PC-3 (cell line): ENCODE measurements around the gene ST3GAL6. TPM values are rescaled to one million over a fixed set of nuclear protein-coding genes. Genes with fewer than 3 reads are reported as not detected.

Source experiments
- ATAC-seq: fragments of 200-7000 bp; cut with Tn5 transposase; 2 replicates; pipeline ENCODE4 v1.9.1; 2020; ENCODE audit warnings: mild to moderate bottlenecking, moderate library complexity
- BruUV-seq: library from RNA; stranded (reverse); fragments of 400-500 nt; replicated peaks from 2 replicates; lab custom pipeline; 2021; lab: Mats Ljungman, UMichigan
- CTCF ChIA-PET: fragments of 300-600 bp; sonication (Branson Sonifier 250); formaldehyde crosslinking; loops from one replicate; lab custom pipeline; 2022; ENCODE audit warnings: antibody characterized with exemption; lab: Charles Lee
- POLR2A ChIA-PET: fragments of 300-600 bp; sonication (Branson Sonifier 250); formaldehyde crosslinking; loops from one replicate; lab custom pipeline; 2022; ENCODE audit warnings: antibody characterized with exemption; ENCODE audit not compliant: unreplicated experiment; lab: Charles Lee
- DNase-seq: peaks from one replicate; pipeline ENCODE4 v3.0.0-alpha.2; 2015
- H2AFZ ChIP-seq: fragments of 300-600 bp; sonication (generic); 2 replicates; pipeline ENCODE4 v1.6.0; 2016; ENCODE audit warnings: antibody characterized with exemption, low read length
- H3F3A ChIP-seq: fragments of 300-600 bp; sonication (generic); one replicate; pipeline ENCODE4 v1.6.0; 2017; ENCODE audit warnings: antibody characterized with exemption, low read length, control low read depth, mild to moderate bottlenecking; ENCODE audit not compliant: unreplicated experiment
- H3K27ac ChIP-seq: fragments of 300-600 bp; sonication (generic); 2 replicates; pipeline ENCODE4 v1.5.1; 2016; ENCODE audit warnings: mild to moderate bottlenecking, low read length
- H3K27me3 ChIP-seq: fragments of 300-600 bp; sonication (generic); 2 replicates; pipeline ENCODE4 v1.6.1; 2016; ENCODE audit warnings: low read length, mixed read lengths
- H3K36me3 ChIP-seq: fragments of 300-600 bp; sonication (generic); 2 replicates; pipeline ENCODE4 v1.6.1; 2016; ENCODE audit warnings: low read depth, mixed run types, low read length, mixed read lengths
- H3K4me1 ChIP-seq: fragments of 300-600 bp; sonication (generic); 2 replicates; pipeline ENCODE4 v1.5.1; 2016; ENCODE audit warnings: low read length; ENCODE audit not compliant: insufficient read depth
- H3K4me2 ChIP-seq: fragments of 300-600 bp; sonication (generic); 2 replicates; pipeline ENCODE4 v1.6.0; 2016; ENCODE audit warnings: low read length
- H3K4me3 ChIP-seq: fragments of 300-600 bp; sonication (generic); 2 replicates; pipeline ENCODE4 v1.5.1; 2016; ENCODE audit warnings: mild to moderate bottlenecking, low read length, mixed read lengths
- H3K79me2 ChIP-seq: fragments of 300-600 bp; sonication (generic); 2 replicates; pipeline ENCODE4 v1.6.1; 2017; ENCODE audit warnings: low read length, mixed read lengths
- H3K9ac ChIP-seq: fragments of 300-600 bp; sonication (generic); 2 replicates; pipeline ENCODE4 v1.6.0; 2016; ENCODE audit warnings: mild to moderate bottlenecking, low read length
- H3K9me2 ChIP-seq: fragments of 300-600 bp; sonication (generic); replicated peaks from 2 replicates; pipeline ENCODE4 v1.6.1; 2016; ENCODE audit warnings: mixed run types, low read length, mixed read lengths
- H3K9me3 ChIP-seq: fragments of 300-600 bp; sonication (generic); 2 replicates; pipeline ENCODE4 v1.6.1; 2016; ENCODE audit warnings: low read length, mixed read lengths
- H4K20me1 ChIP-seq: fragments of 300-600 bp; sonication (generic); 2 replicates; pipeline ENCODE4 v1.6.1; 2016; ENCODE audit warnings: low read length, mixed read lengths
- EZH2 ChIP-seq: fragments of 300-600 bp; sonication (generic); IDR thresholded peaks from one replicate; pipeline ENCODE4 v1.6.1; 2017; ENCODE audit warnings: antibody characterized with exemption, mild to moderate bottlenecking, low read length; ENCODE audit not compliant: unreplicated experiment
- EZH2phosphoT487 ChIP-seq: fragments of 300-600 bp; sonication (generic); IDR thresholded peaks from 2 replicates; pipeline ENCODE4 v1.6.1; 2018; ENCODE audit warnings: mild to moderate bottlenecking, antibody characterized with exemption, low read length, borderline replicate concordance
- intact Hi-C: fragments of 100-400 bp; cut with micrococcal nuclease; formaldehyde crosslinking; loops from 2 replicates; pipeline ENCODE4 v1.9.0; 2023
- total RNA-seq: library from RNA; depleted of rRNA; stranded (reverse); fragments of >200 nt; gene quantifications from 2 replicates; pipeline ENCODE4 v1.2.3, GENCODE V29; 2014
- TF ChIP-seq, protein P1 (sequence below): fragments of 300-600 bp; sonication (generic); conservative IDR thresholded peaks from 2 replicates; pipeline ENCODE4 v1.5.1; 2017; ENCODE audit warnings: antibody characterized with exemption, low read depth, mild to moderate bottlenecking, low read length

Gene ST3GAL6
- total RNA-seq, 1 experiment from 2014 or later: 11.5 TPM

GRCh38 chr3:98763819-98764418, 779 bp downstream of the ST3GAL6 start:
- H3F3A ChIP-seq: no peaks in the 10 kb centered on the region
- DNase-seq (no peak), ATAC-seq (no peak)
- H3K27me3 ChIP-seq: no peaks in the 10 kb centered on the region
- H3K9me3 ChIP-seq: no peaks in the 10 kb centered on the region
- no peak overlapping the region for H3K4me3 ChIP-seq
- no peak overlapping the region for H3K27ac ChIP-seq
- H2AFZ ChIP-seq: no peak overlapping the region
- H3K4me1 ChIP-seq: peaks cover 17% of the 10 kb centered on the region
- H3K9ac ChIP-seq: no peak overlapping the region
- BruUV-seq: no TSS peak
- H3K79me2 ChIP-seq: no peaks in the 10 kb centered on the region
- H3K36me3 ChIP-seq: no peaks in the 10 kb centered on the region
- intact Hi-C loops: no loop called here
- ChIA-PET CTCF (interaction anchor here (0.5 to 0.6 kb wide), 2 partner anchors 155 to 901 kb away, joined by 3 to 4 read pairs; no protein-coding TSS in a partner anchor), POLR2A (no interaction called here)
- no peaks in the 10 kb centered on the region for H4K20me1 ChIP-seq
- H3K4me2 ChIP-seq: no peak overlapping the region
- H3K9me2 ChIP-seq: no peaks in the 10 kb centered on the region
- TF ChIP-seq EZH2phosphoT487: no peak

- Histone ChIP-seq H3K27ac (no peak overlapping the region), H3K4me2 (no peak overlapping the region), H3K27me3 (no peaks in the 10 kb centered on the region), H3K36me3 (no peaks in the 10 kb centered on the region), H2AFZ (no peak overlapping the region), H3K4me1 (peaks cover 12% of the 10 kb centered on the region), H3F3A (no peaks in the 10 kb centered on the region), H3K79me2 (no peaks in the 10 kb centered on the region), H3K4me3 (no peak overlapping the region), H3K9me3 (no peaks in the 10 kb centered on the region), H4K20me1 (no peaks in the 10 kb centered on the region), H3K9ac (no peak overlapping the region), H3K9me2 (no peaks in the 10 kb centered on the region)
- DNase-seq: no peak
- ATAC-seq: no peak
- CTCF ChIA-PET: interaction anchor here (0.6 kb wide), 1 partner anchor 154 kb away, joined by 4 read pairs; no protein-coding TSS in a partner anchor
- intact Hi-C loops: no loop called here
- BruUV-seq: no TSS peak
- POLR2A ChIA-PET: no interaction called here
- TF ChIP-seq EZH2 (no peak), EZH2phosphoT487 (no peak)
- TF ChIP-seq, protein P1, sequence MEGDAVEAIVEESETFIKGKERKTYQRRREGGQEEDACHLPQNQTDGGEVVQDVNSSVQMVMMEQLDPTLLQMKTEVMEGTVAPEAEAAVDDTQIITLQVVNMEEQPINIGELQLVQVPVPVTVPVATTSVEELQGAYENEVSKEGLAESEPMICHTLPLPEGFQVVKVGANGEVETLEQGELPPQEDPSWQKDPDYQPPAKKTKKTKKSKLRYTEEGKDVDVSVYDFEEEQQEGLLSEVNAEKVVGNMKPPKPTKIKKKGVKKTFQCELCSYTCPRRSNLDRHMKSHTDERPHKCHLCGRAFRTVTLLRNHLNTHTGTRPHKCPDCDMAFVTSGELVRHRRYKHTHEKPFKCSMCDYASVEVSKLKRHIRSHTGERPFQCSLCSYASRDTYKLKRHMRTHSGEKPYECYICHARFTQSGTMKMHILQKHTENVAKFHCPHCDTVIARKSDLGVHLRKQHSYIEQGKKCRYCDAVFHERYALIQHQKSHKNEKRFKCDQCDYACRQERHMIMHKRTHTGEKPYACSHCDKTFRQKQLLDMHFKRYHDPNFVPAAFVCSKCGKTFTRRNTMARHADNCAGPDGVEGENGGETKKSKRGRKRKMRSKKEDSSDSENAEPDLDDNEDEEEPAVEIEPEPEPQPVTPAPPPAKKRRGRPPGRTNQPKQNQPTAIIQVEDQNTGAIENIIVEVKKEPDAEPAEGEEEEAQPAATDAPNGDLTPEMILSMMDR: no peak
Observed at GRCh38 chr3:98764472-98764884, 1.3 kb downstream of the ST3GAL6 start.

DNA sequence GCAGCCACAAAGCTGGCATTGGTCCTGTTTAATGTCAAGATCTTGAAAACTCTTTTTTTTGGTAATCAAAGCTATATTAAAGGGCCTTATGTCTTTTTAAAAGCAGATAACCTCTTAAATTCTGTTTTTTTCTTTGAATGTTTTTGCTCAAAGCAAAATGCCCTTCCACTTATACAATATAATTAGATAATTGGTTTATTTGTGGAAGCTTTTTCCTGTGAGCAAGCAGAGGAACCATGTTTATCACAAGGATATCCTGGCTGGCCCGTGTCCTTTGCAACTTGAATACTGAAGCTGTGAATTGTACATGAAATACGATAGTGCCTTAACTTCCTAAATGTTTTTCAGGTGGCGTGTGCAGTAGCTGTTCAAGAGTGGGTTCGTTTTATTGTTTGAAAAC, 2.6 kb downstream of the ST3GAL6 start:
- no peaks in the 10 kb centered on the region for H3K36me3 ChIP-seq
- CTCF ChIA-PET: no interaction called here

More for the DNA sequence above, 2.6 kb downstream of the ST3GAL6 start:
- Histone ChIP-seq H3K4me3 (no peak overlapping the region), H4K20me1 (no peaks in the 10 kb centered on the region), H3K4me2 (no peak overlapping the region), H3K79me2 (no peaks in the 10 kb centered on the region), H3K4me1 (no peaks in the 10 kb centered on the region), H3K27ac (no peak overlapping the region), H3F3A (no peaks in the 10 kb centered on the region), H3K9ac (no peak overlapping the region), H3K9me2 (no peaks in the 10 kb centered on the region), H3K9me3 (no peaks in the 10 kb centered on the region), H3K27me3 (no peaks in the 10 kb centered on the region), H2AFZ (no peak overlapping the region)
- no TSS peak for BruUV-seq
- ATAC-seq (no peak), DNase-seq (no peak)
- TF ChIP-seq EZH2phosphoT487 (no peak), EZH2 (no peak)
- TF ChIP-seq, protein P1: no peak
- POLR2A ChIA-PET: no interaction called here
- intact Hi-C loops: no loop called here
